ENCODE data around the gene RAMP1.

Gene RAMP1

DNA sequence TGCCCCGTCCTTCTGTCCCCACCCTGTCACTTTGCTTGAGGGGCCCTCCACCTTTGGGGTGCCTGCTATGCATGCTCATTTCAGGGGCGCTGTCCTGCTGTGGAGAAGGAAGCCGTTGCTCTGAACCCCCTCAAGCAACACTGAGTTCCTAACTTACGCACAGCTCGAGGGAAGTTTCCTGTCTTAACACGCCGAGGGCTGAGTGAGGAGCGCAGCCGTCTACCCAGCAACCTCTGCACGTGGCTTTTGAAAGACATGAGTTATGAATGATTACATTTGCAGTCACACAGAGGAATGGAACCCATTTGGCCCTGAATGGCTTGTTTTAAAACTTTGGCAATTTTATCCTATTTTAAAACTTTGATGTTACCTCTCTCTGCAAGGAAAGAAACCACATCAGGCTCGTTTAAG, 14.0 kb downstream of the RAMP1 start:
- no peak for TF ChIP-seq CTCF (IDR thresholded peaks at IDR 0.05; ENCODE audit: low read depth, low read length)
- Histone ChIP-seq H3K27me3 (no peaks in the 10 kb centered on the region), H3K36me3 (peaks cover 4% of the 10 kb centered on the region; the same call in 1 of the 2 replicates), H3K4me1 (no peaks in the 10 kb centered on the region; the same call in 1 of the 2 replicates), H3K9me3 (no peaks in the 10 kb centered on the region), H3K4me3 (ENCODE audit: low read depth, low read length) (no peak overlapping the region)
- DNase-seq, result no peak

DNA sequence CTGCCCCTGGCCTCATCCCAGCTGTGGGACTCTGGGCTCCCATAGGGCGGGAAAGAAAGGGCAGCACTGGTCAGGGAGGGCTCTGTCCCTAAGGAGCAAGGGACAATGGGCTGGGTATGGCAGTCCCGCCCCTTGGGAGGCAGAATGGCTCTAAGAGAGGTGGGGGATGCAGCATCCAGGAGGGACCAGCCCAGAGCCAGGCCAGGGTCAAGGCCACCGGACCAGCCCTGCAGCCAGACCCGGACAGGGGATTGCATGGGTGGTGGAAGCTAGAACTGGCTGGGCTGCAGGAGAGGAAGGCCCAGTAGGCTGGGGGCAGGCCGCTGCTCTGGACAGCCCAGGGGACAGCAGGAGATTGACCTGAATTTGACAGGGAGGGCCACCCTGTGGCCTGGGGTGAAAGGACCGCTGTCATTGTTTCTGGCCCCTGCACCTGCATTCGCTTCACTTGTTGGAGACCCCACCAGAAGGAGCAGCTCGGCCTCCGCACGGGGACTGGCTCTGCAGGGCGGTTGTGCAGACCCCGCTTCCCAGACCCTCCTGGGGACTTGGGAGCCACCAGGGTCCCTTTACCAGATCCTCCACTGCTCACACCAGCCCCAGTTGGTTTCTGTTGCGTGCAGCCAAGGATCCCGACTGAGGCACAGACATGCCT, 14.6 kb downstream of the RAMP1 start:
- no peak for TF ChIP-seq CTCF (IDR thresholded peaks at IDR 0.05; ENCODE audit: low read depth, low read length)
- DNase-seq, result no peak

DNA sequence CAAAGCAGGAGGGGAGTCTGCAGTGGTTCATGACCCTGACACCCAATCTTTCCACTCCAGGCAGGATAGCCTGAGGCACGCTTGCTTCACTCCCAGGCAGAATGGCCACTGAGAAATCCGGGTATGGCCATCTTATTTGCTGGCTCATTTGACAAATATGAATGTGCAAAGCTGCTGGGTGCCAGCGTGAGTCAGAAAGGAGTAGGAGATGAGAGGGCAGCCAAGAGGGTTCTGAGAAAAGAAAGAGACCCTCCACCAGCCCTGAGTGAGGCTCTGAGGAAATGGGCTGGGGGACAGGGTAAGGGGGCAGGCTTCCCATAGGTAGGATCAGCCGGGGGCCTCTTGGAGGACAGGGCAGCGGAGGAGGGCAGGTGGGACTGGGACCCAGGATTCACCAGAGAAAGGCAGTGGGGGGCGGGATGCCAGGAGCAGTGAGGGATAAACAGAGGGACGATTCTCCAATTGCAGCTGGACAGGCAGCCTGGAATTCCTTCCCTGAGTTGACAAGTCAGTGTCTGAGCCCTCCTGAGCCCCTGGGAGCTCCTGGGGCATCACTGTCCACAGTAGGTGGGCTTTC, 15.2 kb downstream of the RAMP1 start:
- DNase-seq, result no peak
- Histone ChIP-seq H3K4me1 (peaks cover 6% of the 10 kb centered on the region; the same call in 1 of the 2 replicates), H3K9me3 (no peaks in the 10 kb centered on the region), H3K4me3 (ENCODE audit: low read depth, low read length) (no peak overlapping the region), H3K27me3 (no peaks in the 10 kb centered on the region), H3K36me3 (peaks cover 4% of the 10 kb centered on the region; the same call in 1 of the 2 replicates)
- TF ChIP-seq CTCF (IDR thresholded peaks at IDR 0.05; ENCODE audit: low read depth, low read length), result no peak

More for the DNA sequence above, 14.6 kb downstream of the RAMP1 start:
- Histone ChIP-seq H3K27me3 (no peaks in the 10 kb centered on the region), H3K4me3 (ENCODE audit: low read depth, low read length) (no peak overlapping the region), H3K36me3 (peaks cover 4% of the 10 kb centered on the region; the same call in 1 of the 2 replicates), H3K4me1 (peaks cover 4% of the 10 kb centered on the region; the same call in 1 of the 2 replicates), H3K9me3 (no peaks in the 10 kb centered on the region)

GRCh38 chr2:237875256-237876060, 16.0 kb downstream of the RAMP1 start:
- no peak overlapping the region for H3K4me3 ChIP-seq (ENCODE audit: low read depth, low read length)
- no peak for DNase-seq
- peaks cover 4% of the 10 kb centered on the region; the same call in 1 of the 2 replicates for H3K36me3 ChIP-seq
- no peak for TF ChIP-seq CTCF (IDR thresholded peaks at IDR 0.05; ENCODE audit: low read depth, low read length)
- peaks cover 6% of the 10 kb centered on the region; the same call in 1 of the 2 replicates for H3K4me1 ChIP-seq
- no peaks in the 10 kb centered on the region for H3K27me3 ChIP-seq
- no peaks in the 10 kb centered on the region for H3K9me3 ChIP-seq

DNA sequence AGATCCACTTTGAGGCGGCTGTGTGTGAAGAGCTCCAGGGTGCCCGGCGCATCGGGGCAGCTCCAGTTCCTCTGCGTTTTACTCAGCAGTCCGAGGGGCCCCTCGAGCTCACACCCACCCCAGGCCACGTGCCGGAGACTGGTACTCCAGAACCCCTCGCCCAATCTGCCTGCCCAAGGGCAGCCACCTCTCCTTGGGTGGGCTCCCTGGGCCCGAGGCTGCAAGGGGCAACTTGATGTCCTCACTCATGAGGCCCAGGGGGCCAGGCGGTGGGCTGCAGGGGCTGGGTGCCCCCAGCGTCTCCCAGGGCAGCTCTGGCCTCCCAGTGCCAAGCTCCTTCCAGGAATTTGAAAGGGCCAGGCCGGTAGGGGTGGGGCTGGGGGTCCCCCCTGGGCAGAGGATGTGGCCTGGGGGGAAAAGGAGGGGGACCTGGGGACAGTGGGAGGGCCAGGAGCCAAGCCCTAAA, 16.7 kb downstream of the RAMP1 start:
- TF ChIP-seq CTCF (IDR thresholded peaks at IDR 0.05; ENCODE audit: low read depth, low read length), result no peak
- Histone ChIP-seq H3K27me3 (no peaks in the 10 kb centered on the region), H3K4me3 (ENCODE audit: low read depth, low read length) (no peak overlapping the region), H3K9me3 (no peaks in the 10 kb centered on the region), H3K4me1 (peaks cover 6% of the 10 kb centered on the region; the same call in 1 of the 2 replicates), H3K36me3 (peaks cover 4% of the 10 kb centered on the region; the same call in 1 of the 2 replicates)
- DNase-seq, result no peak
